Transverse colon (tissue), 4 donors: ENCODE measurements around the gene OR9A4.

Experiments
- EP300 ChIP-seq: sonication (generic); formaldehyde crosslinking; IDR thresholded peaks from one replicate; pipeline ENCODE4 v1.6.1; 2017; ENCODE audit warnings: antibody characterized with exemption, low read depth
- POLR2A ChIP-seq: fragments of 450-650 bp; IDR thresholded peaks from one replicate; pipeline ENCODE4 v1.6.1; 2016; ENCODE audit warnings: antibody characterized with exemption, mild to moderate bottlenecking, moderate library complexity
- POLR2AphosphoS5 ChIP-seq, 3 donors: sonication (generic); formaldehyde crosslinking; IDR thresholded peaks; one replicate each; pipeline ENCODE4 v1.6.1; 2016; ENCODE audit warnings: antibody characterized with exemption in 3 of 3
- TF ChIP-seq, protein P1 (sequence below), 5 experiments: fragments of 200-600 bp in 3 of 5; fragments of 450-650 bp in 2 of 5; sonication (generic) in 3 of 5; IDR thresholded peaks; 1 replicate in 2 of 5; 2 replicates in 3 of 5; pipeline ENCODE4 v1.5.1; 2016 to 2017; ENCODE audit warnings: antibody characterized with exemption in 5 of 5, inconsistent platforms in 3 of 5, mild to moderate bottlenecking in 2 of 5, moderate library complexity in 1 of 5

DNA sequence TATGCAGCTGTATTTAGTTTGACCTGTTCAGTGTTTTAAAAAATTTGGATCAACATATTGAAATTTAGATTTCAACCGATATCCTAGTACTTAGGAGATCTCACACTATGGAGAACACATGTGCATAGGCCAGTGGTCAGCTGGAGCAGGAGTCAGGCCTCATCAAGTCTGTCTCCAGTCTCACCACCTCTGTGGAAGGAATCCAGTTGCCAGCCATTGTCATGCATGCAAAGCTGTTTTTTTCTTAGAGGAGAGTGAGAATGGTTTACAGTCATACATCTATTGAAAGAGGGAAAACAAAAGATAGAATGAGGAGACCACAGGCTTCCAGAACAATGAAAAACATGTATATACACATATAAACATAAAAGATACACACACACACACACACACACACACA, 38.1 kb downstream of the OR9A4 start:
- TF ChIP-seq, protein P1, sequence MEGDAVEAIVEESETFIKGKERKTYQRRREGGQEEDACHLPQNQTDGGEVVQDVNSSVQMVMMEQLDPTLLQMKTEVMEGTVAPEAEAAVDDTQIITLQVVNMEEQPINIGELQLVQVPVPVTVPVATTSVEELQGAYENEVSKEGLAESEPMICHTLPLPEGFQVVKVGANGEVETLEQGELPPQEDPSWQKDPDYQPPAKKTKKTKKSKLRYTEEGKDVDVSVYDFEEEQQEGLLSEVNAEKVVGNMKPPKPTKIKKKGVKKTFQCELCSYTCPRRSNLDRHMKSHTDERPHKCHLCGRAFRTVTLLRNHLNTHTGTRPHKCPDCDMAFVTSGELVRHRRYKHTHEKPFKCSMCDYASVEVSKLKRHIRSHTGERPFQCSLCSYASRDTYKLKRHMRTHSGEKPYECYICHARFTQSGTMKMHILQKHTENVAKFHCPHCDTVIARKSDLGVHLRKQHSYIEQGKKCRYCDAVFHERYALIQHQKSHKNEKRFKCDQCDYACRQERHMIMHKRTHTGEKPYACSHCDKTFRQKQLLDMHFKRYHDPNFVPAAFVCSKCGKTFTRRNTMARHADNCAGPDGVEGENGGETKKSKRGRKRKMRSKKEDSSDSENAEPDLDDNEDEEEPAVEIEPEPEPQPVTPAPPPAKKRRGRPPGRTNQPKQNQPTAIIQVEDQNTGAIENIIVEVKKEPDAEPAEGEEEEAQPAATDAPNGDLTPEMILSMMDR (IDR thresholded peaks at IDR 0.05): no peak
- no peak for TF ChIP-seq POLR2A
- TF ChIP-seq POLR2AphosphoS5 (IDR thresholded peaks at IDR 0.05): no peak
- TF ChIP-seq EP300: no peak
